Effector CD4-positive, alpha-beta T cell (primary cell): ENCODE results near the gene ZNF580.

Source experiments
- DNase-seq: peaks from one replicate; pipeline ENCODE4 v3.0.0-alpha.2; 2020

ZNF580 gene

DNA sequence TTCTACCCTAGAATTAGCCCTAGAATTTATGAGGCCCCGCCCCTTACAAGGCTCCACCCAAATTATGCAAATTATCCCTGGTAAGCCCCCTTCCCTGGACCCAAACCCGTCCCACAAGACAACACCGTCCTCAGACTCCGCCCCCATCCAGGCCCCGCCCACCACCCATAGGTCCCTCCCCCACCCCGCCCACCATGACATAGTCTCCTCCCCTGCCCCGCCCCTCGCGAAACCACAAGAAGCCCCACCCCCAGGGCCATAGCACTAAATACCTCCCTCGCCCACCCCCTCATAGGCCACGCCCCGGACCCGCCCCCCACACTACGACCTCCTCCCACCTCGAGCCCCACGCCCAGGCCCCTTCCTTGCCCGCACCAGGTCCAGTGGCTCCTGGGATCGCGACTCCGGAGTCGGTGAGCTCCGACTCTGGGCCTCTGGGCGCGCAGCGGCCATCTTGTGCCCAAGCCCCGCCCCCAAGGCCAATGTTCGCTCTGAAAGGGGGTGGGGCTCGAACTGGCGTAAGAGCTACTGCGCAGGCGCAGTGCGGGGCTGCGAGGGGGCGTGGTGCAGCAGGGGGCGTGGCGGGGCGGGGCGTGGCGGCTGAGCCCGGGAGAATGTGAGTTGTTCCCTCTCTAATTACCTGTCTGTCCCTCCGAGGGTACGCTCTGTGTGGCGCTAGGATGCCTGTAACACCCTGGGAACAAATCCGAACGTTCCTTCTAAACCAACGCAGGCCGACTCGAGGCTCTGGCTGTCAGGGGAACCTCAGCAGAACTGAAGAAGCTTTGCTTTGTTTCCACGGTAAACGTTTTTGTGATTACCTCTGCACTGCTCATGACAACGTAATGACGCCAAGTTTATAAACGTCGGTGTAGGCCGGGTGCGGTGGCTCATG lies 16.4 kb upstream of the ZNF580 start, which contains the start of gene ZNF784:
Gene ZNF784, minus strand, starts transcription at position 458 of the 895 bp plus-strand sequence. Its CDS starts 5 bp downstream, at position 453.
- peak; percentile 93 for DNase-seq

DNA sequence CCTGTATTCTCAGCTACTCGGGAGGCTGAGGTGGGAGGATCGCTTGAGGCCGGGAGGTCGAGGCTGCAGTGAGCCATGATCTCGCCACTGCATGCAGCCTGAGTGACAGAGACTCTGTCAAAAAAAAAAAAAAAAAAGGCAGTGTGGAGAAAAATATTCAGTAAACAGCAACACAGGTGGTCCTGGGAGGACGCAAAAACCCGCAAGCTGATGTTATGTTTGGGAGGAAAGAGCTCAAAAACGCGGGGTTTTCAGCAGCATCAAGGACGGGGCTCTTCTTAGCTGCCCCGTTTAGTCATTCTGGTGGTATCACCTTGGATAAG lies 15.8 kb upstream of the ZNF580 start:
- no peak for DNase-seq

DNA sequence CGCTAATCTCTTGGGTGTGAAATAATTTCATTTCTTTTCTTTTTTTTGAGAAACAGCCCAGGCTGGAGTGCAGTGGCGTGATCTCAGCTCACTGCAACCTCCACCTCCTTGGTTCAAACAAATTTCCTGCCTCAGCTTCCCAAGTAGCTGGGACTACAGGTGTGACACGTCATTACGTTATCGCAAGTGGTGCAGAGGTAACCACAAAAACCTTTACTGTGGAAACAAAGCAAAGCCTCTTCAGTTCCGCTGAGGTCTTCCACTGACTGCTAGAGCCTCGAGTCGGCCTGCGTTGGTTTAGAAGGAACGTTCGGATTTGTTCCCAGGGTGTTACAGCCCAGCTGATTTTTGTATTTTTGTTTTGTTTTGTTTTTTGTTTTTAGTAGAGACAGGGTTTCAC lies 14.5 kb upstream of the ZNF580 start:
- peak; percentile 49 for DNase-seq

DNA sequence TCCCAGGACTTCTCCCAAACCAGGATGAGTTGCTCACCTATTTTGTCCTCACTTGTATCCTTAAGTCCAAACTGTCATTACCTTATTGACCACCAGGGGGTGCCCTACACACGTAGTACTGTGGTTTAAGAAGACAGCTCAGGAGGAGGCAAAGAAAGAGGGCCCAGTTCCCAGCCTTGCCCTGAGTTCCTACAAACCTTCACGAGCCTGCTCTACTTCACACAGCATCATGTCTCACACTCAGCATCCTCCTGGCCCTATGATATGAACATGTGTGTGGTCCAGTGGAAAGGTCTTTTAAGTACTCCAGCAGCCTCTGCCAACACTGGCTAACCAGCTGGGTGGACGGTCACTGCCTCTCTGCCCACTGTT lies 8.4 kb upstream of the ZNF580 start:
- peak; percentile 90 for DNase-seq

DNA sequence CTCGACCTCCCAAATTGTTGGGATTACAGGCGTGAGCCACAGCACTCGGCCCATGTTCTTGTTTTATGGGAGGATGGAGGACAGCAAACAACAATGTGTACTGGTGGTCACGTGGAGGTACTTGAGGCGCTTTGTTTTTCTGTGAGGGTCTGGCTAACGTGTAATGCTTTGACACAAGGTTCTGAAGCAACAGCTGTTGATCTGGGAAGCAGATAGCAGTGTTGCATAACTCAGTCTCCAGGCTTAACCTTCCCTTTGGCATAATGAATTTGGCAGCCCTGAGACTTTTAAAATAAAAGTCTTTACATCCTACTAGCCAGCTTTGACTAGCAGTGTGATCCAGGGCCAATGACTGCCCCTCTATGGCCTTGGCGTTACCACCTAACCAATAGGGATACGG lies 6.9 kb upstream of the ZNF580 start:
- no peak for DNase-seq

DNA sequence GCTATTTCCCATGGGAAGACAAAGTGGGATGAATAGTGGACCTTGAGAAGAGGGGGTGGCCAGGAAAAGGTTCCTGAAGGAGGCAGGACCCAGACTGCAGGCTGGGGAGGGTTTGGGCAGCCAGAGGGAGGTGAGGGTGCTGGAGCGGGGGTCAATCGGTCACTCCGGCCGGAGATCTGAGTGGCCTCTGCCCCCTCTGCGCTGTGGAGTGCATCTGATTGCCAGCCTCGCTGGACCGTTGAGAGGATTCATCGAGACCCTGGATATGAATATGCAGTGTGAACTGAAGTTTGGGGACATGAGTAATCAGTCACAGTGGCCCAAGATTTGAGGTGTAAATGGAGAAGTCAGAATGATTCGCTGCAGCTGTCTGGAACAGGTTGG lies 5.5 kb upstream of the ZNF580 start:
- DNase-seq = no peak

DNA sequence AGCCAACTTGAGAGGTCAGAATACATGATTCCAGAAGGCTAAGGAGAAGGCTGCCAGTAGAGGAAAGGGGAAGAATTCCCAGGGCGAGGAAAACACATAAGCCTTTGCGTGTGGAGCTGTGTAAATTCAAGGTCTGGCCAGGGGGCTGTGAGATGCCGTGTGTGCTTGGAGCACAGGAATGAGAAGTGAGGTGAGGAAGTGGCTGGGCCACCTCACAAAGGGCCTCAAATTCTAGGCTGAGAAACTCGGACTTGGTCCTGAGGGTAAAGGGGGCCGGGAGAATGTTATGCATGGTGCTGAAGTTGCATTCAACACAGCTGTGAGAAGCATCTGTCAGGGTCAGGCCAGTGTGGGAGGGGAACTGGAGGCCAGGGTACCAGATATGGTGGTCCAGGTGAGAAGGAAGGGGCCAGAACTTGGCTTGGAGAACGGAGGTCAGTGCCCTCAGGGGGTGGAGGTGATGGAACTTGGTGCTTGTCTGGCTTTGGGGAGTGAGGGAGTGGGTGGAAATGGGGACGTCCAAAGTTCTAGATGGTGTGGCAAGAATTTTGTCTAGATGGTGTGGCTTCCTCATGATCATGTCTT lies 4.9 kb upstream of the ZNF580 start:
- no peak for DNase-seq

DNA sequence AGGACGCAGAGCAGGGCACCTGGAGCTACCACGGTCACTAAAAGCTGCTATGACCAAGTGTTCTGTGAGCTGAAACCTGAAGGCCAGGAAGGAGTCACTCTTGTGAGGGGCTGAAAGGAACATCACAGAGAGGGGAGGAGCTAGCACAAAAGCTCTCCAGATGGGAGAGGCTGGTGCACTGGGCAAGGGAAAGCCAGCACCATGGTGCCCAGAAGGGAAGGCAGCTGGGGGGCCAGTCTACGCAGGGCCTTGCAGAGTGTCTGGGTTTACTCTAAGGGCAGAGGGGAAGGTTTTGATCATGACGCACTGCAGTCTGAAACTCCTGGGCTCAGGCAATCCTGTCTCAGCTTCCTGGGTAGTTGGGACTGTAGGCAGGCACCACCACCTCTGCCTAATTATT lies 4.1 kb upstream of the ZNF580 start:
- DNase-seq = no peak

DNA sequence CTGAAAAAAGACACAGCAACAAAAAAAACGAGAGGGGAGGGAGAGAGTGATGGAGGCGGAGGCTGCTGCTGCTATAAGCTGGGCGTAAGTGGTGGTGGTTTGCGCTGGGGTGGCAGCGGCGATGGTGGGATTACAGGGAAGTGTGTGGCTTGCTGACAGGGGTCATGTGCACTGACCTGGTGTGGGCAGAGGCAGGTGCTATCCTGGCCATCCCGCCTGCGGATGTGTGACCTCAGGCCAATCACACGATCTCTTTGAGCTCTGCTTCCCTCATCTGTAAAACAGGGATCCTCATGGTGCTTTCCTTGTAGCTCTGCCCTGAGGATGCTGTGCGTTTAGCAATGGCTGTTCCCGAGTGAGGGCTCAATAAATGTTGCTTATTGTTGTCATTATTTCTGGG lies 3.3 kb upstream of the ZNF580 start:
- no peak for DNase-seq

DNA sequence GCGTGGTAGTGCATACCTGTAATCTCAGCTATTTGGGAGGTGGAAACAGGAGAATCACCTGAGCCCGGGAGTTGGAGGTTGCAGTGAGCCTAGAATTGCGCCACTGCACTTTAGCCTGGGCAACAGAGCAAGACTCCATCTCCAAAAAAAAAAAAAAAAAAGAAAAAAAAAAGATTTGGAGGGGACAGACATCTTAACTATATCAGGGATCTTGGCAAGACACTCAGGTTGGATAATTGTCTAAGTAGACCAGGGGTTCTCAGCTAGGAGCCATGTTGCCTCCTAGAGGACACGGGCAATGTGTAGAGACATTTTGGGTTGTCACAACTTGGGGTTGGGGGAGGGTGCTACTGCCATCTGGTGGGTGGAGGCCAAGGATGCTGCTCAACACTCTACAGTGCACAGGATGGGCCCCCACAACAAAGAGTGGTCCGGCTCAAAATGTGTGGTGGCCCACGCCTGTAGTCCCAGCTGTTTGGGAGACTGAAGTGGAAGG lies 1.9 kb upstream of the ZNF580 start:
- no peak for DNase-seq

DNA sequence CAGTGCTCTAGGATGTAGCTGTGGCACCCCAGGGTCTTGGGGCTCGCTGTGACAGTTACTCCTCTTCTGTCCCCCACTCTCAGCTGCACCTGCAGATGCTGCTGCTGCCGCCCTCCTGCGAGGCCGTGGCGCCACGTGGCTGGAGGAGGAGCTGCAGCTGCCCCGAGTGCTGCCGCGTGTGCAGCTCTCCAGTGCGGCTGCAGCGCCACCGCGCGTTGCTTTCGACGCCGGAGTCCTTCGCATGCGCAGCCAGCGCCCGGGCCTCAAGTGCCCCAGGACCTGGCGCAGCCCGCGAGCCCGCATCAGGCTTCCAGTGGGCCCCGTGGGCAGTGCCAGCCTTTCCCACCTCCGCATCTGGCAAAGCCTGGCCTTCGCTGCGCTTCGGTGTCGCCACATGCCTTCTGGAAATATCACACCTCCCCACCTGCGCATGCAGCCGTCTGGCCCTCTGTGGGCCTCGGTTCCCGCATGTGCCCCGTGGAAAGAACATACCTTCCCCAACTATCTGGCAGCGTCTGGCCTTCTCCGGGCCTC lies 692 bp upstream of the ZNF580 start:
- peak; percentile 62 for DNase-seq

DNA sequence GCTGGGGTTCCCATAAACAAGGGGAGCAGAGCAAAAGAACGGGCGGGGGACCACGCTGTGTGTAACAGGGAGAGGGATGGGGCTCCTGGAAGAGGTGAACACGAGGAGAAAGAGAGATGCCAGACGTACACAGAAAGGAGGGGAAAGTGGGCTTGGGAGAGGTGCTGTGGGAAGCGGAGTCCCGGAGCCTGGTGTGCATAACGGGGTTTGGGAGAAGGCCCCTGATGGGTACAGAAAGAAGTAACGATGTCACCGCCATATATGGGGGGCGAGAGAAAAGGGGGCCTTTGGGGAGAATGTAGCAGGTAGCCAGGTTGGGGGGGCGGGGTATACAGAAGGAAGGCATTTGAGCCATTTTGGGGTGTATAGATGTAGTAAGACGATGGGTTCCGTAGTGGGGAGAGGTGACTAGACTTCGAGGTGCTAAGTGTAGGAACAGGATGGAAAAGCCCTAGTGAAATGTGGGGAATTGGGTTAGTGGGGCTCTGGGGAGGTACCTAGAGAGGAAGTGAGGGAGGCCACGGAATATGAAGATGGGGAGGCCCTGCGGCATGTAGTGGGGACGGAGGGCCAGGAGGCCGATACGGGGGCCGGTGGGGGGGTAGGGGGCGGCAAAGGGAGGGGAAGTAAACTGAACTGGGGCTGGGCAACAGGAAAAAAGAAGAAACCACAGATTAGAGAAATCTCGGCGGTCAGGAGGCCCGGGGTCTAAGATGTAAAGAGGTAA lies 787 bp downstream of the ZNF580 start:
- DNase-seq = no peak

DNA sequence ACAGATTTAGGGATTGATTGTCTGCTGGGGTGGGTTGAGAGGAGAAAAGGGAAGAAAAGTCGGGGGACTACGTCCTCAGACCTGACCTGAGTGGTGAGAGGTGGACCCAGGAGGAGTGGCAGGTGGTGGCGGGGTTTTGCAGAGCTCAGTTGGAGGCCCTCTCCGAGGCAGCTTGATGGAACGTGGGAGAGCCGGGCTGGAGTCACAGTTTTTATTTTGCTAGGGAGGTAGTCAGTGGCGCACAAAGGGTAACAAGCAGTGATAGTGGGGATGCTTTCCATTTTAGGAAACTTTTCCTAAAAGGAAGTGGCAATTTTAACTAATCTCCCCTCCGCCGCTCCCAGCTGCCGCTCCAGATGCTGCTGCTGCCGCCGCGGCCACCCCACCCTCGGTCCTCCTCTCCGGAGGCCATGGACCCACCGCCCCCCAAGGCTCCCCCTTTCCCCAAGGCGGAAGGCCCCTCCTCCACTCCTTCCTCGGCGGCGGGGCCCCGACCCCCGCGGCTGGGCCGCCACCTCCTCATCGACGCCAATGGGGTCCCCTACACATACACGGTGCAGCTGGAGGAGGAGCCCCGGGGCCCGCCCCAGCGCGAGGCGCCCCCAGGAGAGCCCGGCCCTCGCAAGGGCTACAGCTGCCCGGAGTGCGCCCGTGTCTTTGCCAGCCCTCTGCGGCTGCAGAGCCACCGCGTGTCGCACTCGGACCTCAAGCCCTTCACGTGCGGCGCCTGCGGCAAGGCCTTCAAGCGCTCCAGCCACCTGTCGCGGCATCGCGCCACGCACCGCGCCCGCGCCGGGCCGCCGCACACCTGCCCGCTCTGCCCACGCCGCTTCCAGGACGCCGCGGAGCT lies 1.6 kb downstream of the ZNF580 start:
- no peak for DNase-seq

DNA sequence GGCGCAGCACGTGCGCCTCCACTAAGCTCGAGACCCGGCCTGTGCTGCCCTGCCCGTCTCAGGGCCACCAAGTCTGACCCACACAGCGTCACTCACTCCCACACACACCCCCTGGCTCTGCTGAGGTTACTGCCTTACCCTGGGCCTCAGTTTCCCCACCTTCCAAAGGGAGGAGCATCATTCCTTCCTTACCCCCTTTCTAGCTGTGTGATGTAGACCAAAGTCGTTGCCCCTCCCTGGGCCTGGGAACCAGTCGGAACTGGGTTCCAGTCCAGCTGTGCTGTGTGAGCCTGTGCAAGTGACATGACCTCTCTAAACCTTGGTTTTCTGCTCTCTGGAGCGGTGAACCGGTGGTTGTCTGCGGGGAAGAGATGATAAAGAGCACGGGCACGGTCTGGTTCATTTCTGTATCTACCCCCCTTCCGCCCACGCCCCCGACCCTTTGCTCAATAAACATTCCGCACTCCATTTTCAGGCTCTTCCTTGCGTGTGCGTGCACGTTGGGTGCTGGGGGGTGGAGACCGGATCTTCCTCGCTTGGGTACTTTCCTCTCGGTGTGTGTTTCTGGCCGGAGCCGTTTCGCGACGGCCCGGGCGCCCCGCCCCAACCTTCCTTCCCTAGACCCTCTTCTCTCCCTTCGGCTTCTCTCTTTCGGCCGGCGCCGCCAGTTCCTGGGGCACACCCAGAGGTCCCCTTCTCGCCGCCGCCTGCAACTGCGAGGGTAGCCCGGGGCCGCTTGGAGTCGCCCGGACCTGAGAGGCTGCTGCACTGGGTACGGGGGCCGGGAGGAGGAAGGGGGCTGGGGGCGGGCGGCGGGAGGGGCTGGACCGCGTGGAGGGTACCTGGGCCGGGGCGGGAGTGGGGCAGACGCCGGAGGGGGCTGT lies 2.4 kb downstream of the ZNF580 start, which contains the start of gene ZNF581:
Gene ZNF581, plus strand, starts transcription at position 647 of the 884 bp plus-strand sequence. CDS start 923 bp downstream, outside the sequence.
- DNase-seq = peak; percentile 71

DNA sequence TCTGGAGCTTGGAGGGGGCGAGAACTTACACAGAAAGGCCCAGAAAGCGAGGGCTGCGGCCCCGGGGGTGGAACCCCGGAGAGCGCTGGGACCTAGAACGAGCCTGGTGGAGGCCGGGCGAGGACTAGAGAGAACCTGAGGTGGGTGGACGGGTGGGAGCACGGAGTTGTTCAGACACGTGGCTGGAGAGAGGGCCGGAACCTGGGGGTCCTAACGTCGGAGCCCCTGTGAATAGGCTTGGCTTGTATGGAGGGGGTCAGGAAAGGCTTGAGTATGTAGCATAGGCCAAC lies 3.0 kb downstream of the ZNF580 start:
- DNase-seq = no peak

DNA sequence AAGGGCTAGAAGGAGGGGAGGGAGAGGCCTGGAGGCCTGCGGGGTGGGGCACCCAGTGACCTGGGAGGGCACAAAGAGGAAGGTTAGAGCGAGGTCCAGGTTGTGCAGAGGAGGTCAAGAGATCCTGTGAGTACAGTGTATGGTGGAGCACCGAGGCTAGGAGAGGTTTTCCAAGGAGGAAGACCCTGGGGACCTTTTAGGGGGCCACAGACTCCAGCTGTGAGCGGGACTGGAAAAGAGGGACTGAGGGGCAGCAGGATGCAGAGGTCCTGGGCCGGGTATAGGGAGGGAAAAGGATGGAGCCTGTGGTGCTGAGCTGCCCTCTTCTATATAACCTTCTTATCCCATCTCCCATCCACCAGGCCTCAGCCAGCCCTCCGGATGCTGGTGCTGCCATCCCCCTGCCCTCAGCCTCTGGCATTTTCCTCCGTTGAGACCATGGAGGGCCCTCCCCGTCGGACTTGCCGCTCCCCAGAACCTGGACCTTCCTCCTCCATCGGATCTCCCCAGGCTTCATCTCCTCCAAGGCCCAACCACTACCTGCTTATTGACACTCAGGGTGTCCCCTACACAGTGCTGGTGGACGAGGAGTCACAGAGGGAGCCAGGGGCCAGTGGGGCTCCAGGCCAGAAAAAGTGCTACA lies 3.5 kb downstream of the ZNF580 start:
- no peak for DNase-seq

DNA sequence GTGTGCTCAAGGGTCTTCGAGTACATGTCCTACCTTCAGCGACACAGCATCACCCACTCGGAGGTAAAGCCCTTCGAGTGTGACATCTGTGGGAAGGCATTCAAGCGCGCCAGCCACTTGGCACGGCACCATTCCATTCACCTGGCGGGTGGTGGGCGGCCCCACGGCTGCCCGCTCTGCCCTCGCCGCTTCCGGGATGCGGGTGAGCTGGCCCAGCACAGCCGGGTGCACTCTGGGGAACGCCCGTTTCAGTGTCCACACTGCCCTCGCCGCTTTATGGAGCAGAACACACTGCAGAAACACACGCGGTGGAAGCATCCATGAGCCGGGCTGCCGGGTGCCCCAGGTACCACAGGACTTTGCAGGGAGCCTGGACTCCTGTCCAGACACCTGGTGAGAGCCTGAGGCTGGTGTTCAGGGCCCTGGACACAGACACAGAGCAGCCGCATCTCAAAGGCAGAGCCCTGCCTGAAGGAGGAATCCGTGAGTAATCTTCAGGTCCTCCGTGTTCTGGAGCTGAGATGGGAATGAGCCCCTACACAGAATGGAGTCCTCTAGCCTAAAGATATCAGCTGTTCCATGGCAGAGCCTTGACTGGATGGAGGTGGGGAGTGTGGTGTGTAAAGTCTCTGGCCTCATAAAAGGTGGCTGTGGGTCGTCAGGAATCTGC lies 4.2 kb downstream of the ZNF580 start:
- DNase-seq = no peak

DNA sequence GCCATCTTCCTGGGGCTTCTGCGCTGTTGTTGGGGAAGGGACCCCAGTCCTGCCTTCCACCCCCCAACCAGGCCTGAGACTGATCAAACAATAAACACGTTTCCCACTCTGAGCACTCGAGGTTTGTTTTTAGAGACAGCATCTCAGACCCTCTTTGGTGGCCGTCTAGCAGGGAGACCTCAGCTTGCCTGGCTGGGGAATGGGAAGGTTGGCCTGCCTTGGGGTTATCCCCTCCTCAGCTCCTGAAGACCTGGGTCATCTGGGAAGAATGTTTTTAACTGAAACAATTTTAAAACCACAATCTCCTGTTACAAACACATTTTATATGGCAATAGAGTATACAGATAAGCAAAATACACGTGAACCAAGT lies 4.7 kb downstream of the ZNF580 start:
- no peak for DNase-seq

DNA sequence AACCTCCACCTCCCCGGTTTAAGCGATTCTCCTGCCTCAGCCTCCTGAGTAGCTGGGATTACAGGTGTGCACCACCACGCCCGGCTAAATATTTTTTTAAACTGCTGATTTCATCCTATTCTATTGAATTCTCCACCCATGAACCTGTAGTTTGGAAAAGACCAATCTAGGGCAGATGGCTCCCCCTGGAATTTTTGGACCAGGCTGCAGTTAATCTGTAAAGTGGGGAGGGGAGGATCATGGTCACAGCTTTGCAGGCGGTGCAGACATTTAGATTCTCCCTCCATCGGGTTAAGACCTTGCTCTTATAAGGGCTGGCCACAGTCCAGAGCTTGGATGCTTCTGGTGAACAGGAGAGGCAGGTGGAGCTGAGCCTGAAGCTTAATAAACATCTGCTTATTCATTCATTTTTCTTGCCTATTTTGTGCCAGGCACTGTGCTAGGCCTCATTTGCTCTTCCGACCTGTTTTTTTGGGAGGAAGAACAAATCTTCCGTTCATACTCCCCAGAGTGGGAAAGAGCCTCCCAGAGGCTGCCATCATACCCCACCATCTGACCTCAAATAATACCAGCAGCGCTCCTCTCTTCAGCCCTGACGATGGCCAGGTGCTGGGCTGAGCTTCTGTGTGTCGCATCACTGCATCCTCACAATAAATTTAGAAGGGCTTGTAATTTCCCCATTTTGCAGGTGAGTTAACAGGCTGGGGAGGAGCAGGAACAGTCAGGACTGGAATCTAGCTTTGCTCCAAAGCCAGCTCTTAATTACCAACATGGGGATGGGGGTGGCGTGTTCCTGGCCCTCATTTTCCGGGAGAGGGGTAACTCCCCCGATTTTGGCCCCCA lies 6.3 kb downstream of the ZNF580 start:
- no peak for DNase-seq
